ENCODE measurements around the gene TEX48.

TEX48 gene

GRCh38 chr9:114696814-114697544, 15.0 kb upstream of the TEX48 start:
- Histone ChIP-seq H3K9me3 (ENCODE audit: severe bottlenecking) (no peaks in the 10 kb centered on the region), H3K4me3 (ENCODE audit: low read depth, low read length) (no peak overlapping the region), H3K27ac (no peak overlapping the region), H3K36me3 (no peaks in the 10 kb centered on the region), H3K27me3 (ENCODE audit: insufficient read depth, low read depth, severe bottlenecking) (no peaks in the 10 kb centered on the region)
- DNase-seq: no peak
- TF ChIP-seq, protein P1, sequence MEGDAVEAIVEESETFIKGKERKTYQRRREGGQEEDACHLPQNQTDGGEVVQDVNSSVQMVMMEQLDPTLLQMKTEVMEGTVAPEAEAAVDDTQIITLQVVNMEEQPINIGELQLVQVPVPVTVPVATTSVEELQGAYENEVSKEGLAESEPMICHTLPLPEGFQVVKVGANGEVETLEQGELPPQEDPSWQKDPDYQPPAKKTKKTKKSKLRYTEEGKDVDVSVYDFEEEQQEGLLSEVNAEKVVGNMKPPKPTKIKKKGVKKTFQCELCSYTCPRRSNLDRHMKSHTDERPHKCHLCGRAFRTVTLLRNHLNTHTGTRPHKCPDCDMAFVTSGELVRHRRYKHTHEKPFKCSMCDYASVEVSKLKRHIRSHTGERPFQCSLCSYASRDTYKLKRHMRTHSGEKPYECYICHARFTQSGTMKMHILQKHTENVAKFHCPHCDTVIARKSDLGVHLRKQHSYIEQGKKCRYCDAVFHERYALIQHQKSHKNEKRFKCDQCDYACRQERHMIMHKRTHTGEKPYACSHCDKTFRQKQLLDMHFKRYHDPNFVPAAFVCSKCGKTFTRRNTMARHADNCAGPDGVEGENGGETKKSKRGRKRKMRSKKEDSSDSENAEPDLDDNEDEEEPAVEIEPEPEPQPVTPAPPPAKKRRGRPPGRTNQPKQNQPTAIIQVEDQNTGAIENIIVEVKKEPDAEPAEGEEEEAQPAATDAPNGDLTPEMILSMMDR (IDR thresholded peaks at IDR 0.05; ENCODE audit: low read depth, low read length): no peak

DNA sequence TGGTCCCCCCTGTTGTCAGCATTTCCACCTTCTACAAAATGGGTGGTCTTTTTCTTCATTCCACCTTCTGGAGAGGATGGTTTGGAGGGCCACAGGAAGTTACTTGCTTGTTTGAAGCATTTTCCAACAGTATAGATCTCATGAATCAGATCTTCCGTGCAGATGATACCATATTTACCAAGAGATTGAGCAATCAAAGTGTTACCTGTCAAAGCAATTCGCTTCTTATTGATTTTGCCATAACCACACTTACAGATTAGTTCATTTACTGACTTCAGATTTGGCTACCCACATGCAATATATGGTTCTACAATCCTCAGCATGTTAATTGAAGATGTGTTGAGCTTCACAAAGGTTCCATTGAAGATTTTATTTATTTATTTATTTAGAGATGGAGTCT, 14.0 kb upstream of the TEX48 start:
- no peak for DNase-seq
- TF ChIP-seq, protein P1 (IDR thresholded peaks at IDR 0.05; ENCODE audit: low read depth, low read length): no peak
- Histone ChIP-seq H3K36me3 (no peaks in the 10 kb centered on the region), H3K9me3 (ENCODE audit: severe bottlenecking) (no peaks in the 10 kb centered on the region), H3K27me3 (ENCODE audit: insufficient read depth, low read depth, severe bottlenecking) (no peaks in the 10 kb centered on the region), H3K4me3 (ENCODE audit: low read depth, low read length) (no peak overlapping the region), H3K27ac (no peak overlapping the region)

- no peak for DNase-seq
- no peak overlapping the region for H3K27ac ChIP-seq
- H3K27me3 ChIP-seq (ENCODE audit: insufficient read depth, low read depth, severe bottlenecking): no peaks in the 10 kb centered on the region
Observed at GRCh38 chr9:114694719-114695269, 12.8 kb upstream of the TEX48 start.

GRCh38 chr9:114694146-114694545, 12.2 kb upstream of the TEX48 start:
- Histone ChIP-seq H3K36me3 (no peaks in the 10 kb centered on the region), H3K4me3 (ENCODE audit: low read depth, low read length) (no peak overlapping the region), H3K27me3 (ENCODE audit: insufficient read depth, low read depth, severe bottlenecking) (no peaks in the 10 kb centered on the region), H3K27ac (no peak overlapping the region), H3K9me3 (ENCODE audit: severe bottlenecking) (no peaks in the 10 kb centered on the region)
- no peak for DNase-seq
- TF ChIP-seq, protein P1 (IDR thresholded peaks at IDR 0.05; ENCODE audit: low read depth, low read length): no peak

More at GRCh38 chr9:114694719-114695269, 12.8 kb upstream of the TEX48 start:
- H3K36me3 ChIP-seq: no peaks in the 10 kb centered on the region
- no peaks in the 10 kb centered on the region for H3K9me3 ChIP-seq (ENCODE audit: severe bottlenecking)
- no peak overlapping the region for H3K4me3 ChIP-seq (ENCODE audit: low read depth, low read length)
- TF ChIP-seq, protein P1 (IDR thresholded peaks at IDR 0.05; ENCODE audit: low read depth, low read length): no peak

DNA sequence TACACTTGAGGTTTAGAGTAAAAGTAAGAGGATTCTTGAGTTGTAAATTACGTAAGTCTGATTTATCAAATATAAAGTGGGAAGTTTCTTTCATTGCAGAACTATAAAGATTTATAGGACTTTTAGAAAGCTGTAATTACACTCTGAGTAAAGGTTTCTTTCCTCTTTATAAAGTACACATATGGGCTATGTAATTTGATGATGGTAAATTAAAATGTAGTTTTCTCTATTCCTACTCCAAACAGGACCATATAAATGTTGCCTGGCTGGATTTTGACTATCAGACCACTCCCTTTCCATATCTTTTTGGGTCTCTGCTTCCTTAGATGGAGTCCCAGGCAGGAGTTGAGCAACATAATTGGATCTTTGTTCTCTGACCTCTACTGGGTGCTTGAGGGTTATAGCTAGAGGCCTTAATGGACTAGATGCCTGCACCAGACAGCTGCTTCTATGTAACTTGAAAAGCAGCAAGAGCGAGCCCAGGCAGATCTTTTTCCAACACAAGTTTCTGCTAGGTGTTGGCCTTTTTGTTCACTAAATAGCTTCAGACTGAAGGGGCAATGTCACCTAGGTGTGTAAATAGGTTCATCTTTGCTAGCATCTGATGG, 11.4 kb upstream of the TEX48 start:
- no peak overlapping the region for H3K4me3 ChIP-seq (ENCODE audit: low read depth, low read length)
- no peaks in the 10 kb centered on the region for H3K36me3 ChIP-seq
- TF ChIP-seq, protein P1 (IDR thresholded peaks at IDR 0.05; ENCODE audit: low read depth, low read length): no peak
- H3K27ac ChIP-seq: no peak overlapping the region
- no peaks in the 10 kb centered on the region for H3K27me3 ChIP-seq (ENCODE audit: insufficient read depth, low read depth, severe bottlenecking)
- no peak for DNase-seq
- H3K9me3 ChIP-seq (ENCODE audit: severe bottlenecking): no peaks in the 10 kb centered on the region

All from WERI-Rb-1 (cell line).